ENCODE data around the gene MYO7A. TPM values are rescaled to one million over a fixed set of nuclear protein-coding genes. Genes with fewer than 3 reads are reported as not detected.

The MYO7A gene
- total and polyA plus RNA-seq, 2 donors (not counting 1 experiment from before 2014, with no cell fraction given): 0.03 to 0.07 TPM

- intact Hi-C loops (cut with micrococcal nuclease): no loop called here
- ChIA-PET CTCF (no interaction called here), POLR2A (no interaction called here)
- H3K4me1 ChIP-seq (ENCODE audit: control insufficient read depth in 2 of 2, insufficient read depth in 2 of 2, low read length in 2 of 2): peaks cover 6 to 11% of the 10 kb centered on the region in 2 donors
- no peak overlapping the region for H2AFZ ChIP-seq (ENCODE audit: insufficient read depth, low read depth, low read length, poor library complexity, severe bottlenecking)
- no peaks in the 10 kb centered on the region for H4K20me1 ChIP-seq (ENCODE audit: control insufficient read depth, insufficient read depth, low read length, poor library complexity, severe bottlenecking)
- Mint-ChIP-seq H3K27ac (no peak overlapping the region), H3K4me3 (no peak overlapping the region), H3K4me1 (peaks cover 5% of the 10 kb centered on the region), H3K9me3 (ENCODE audit: insufficient read depth) (no peaks in the 10 kb centered on the region), H3K27me3 (no peaks in the 10 kb centered on the region)
- H3K27me3 ChIP-seq (replicated peaks in 1 of 4; ENCODE audit: control extremely low read depth in 1 of 4, control insufficient read depth in 3 of 4, insufficient read depth in 4 of 4, low read length in 3 of 4): no peaks in the 10 kb centered on the region
- DNase-seq: no peak
- no peak for ATAC-seq (ENCODE audit: low read depth)
- TF ChIP-seq EZH2 (IDR thresholded peaks at IDR 0.05; ENCODE audit: borderline replicate concordance, insufficient read depth, low read depth, low read length, poor library complexity, severe bottlenecking): no peak
- no peak for TF ChIP-seq CTCF (IDR thresholded peaks at IDR 0.05)
- no peak overlapping the region for H3K4me2 ChIP-seq (replicated peaks; ENCODE audit: low read depth, low read length, poor library complexity, severe bottlenecking)
- H3K9me3 ChIP-seq (ENCODE audit: control extremely low read depth in 1 of 3, control insufficient read depth in 2 of 3, insufficient read depth in 1 of 3, low read length in 2 of 3): no peaks in the 10 kb centered on the region
- H3K79me2 ChIP-seq (ENCODE audit: control insufficient read depth, insufficient read depth, low read length): no peaks in the 10 kb centered on the region
- 92% methylated on average over 22 of the region's 23 CpGs for WGBS (ENCODE audit: insufficient coverage)
- H3K27ac ChIP-seq (ENCODE audit: low read length in 2 of 2): no peak overlapping the region
- no peaks in the 10 kb centered on the region for H3K36me3 ChIP-seq (replicated peaks in 1 of 2; ENCODE audit: control extremely low read depth in 1 of 2, control insufficient read depth in 1 of 2, extremely low read depth in 1 of 2, insufficient read depth in 2 of 2, low read length in 1 of 2)
- no peak overlapping the region for H3K4me3 ChIP-seq (ENCODE audit: control extremely low read depth in 1 of 5, extremely low read depth in 1 of 5, insufficient read depth in 1 of 5, low read depth in 2 of 5, low read length in 4 of 5)
- no peak overlapping the region for H3K9ac ChIP-seq (ENCODE audit: low read length)
These were observed 41.2 kb upstream of the MYO7A start for GRCh38 chr11:77086521-77087472.

GRCh38 chr11:77087723-77088225 lies 40.3 kb upstream of the MYO7A start:
- intact Hi-C loops (cut with micrococcal nuclease): no loop called here
- Histone ChIP-seq H3K9me3 (ENCODE audit: control extremely low read depth in 1 of 3, control insufficient read depth in 2 of 3, insufficient read depth in 1 of 3, low read length in 2 of 3) (no peaks in the 10 kb centered on the region), H4K20me1 (ENCODE audit: control insufficient read depth, insufficient read depth, low read length, poor library complexity, severe bottlenecking) (no peaks in the 10 kb centered on the region), H3K27ac (ENCODE audit: low read length in 2 of 2) (no peak overlapping the region), H3K4me1 (ENCODE audit: control insufficient read depth in 2 of 2, insufficient read depth in 2 of 2, low read length in 2 of 2) (peaks cover 3 to 5% of the 10 kb centered on the region in 2 donors), H2AFZ (ENCODE audit: insufficient read depth, low read depth, low read length, poor library complexity, severe bottlenecking) (no peak overlapping the region), H3K9ac (ENCODE audit: low read length) (no peak overlapping the region), H3K27me3 (replicated peaks in 1 of 4; ENCODE audit: control extremely low read depth in 1 of 4, control insufficient read depth in 3 of 4, insufficient read depth in 4 of 4, low read length in 3 of 4) (no peaks in the 10 kb centered on the region), H3K4me3 (ENCODE audit: control extremely low read depth in 1 of 5, extremely low read depth in 1 of 5, insufficient read depth in 1 of 5, low read depth in 2 of 5, low read length in 4 of 5) (no peak overlapping the region), H3K36me3 (replicated peaks in 1 of 2; ENCODE audit: control extremely low read depth in 1 of 2, control insufficient read depth in 1 of 2, extremely low read depth in 1 of 2, insufficient read depth in 2 of 2, low read length in 1 of 2) (no peaks in the 10 kb centered on the region), H3K4me2 (replicated peaks; ENCODE audit: low read depth, low read length, poor library complexity, severe bottlenecking) (no peak overlapping the region), H3K79me2 (ENCODE audit: control insufficient read depth, insufficient read depth, low read length) (no peaks in the 10 kb centered on the region)
- H3K4me1 Mint-ChIP-seq: no peaks in the 10 kb centered on the region
- 91% methylated on average over 4 of the region's 9 CpGs for WGBS (ENCODE audit: insufficient coverage)
- TF ChIP-seq CTCF (IDR thresholded peaks at IDR 0.05) (no peak), EZH2 (IDR thresholded peaks at IDR 0.05; ENCODE audit: borderline replicate concordance, insufficient read depth, low read depth, low read length, poor library complexity, severe bottlenecking) (no peak)
- CTCF ChIA-PET: interaction anchor here (5.1 kb wide), 1 partner anchor 38 kb away, joined by 73 read pairs; no protein-coding TSS in a partner anchor
- H3K4me3 Mint-ChIP-seq: no peak overlapping the region
- no peaks in the 10 kb centered on the region for H3K9me3 Mint-ChIP-seq (ENCODE audit: insufficient read depth)
- POLR2A ChIA-PET: no interaction called here
- DNase-seq: no peak
- ATAC-seq (ENCODE audit: low read depth): no peak
- no peaks in the 10 kb centered on the region for H3K27me3 Mint-ChIP-seq
- no peak overlapping the region for H3K27ac Mint-ChIP-seq
